HCT116 (cell line): ENCODE measurements around the gene ZBTB1. TPM values are rescaled to one million over a fixed set of nuclear protein-coding genes. Genes with fewer than 3 reads are reported as not detected.

Experiments
- ATAC-seq: fragments of 200-7000 bp; cut with Tn5 transposase; 2 replicates; pipeline ENCODE4 v1.9.1; 2020; ENCODE audit warnings: mild to moderate bottlenecking, moderate library complexity
- BruUV-seq: library from RNA; stranded (reverse); fragments of 400-500 nt; replicated peaks from 2 replicates; lab custom pipeline; 2021; lab: Mats Ljungman, UMichigan
- CTCF ChIA-PET: fragments of 300-600 bp; sonication (Branson Sonifier 250); formaldehyde crosslinking; loops from one replicate; lab custom pipeline; 2021; ENCODE audit warnings: antibody characterized with exemption; lab: Charles Lee
- POLR2A ChIA-PET: fragments of 300-600, 350-600 bp; sonication (Branson Sonifier 250); formaldehyde crosslinking; loops from one replicate; lab custom pipeline; 2021; ENCODE audit warnings: antibody characterized with exemption; lab: Charles Lee
- RAD21 ChIA-PET, 2 experiments: fragments of 300-600 bp; sonication (Branson Sonifier 250); formaldehyde crosslinking; loops; one replicate each; lab custom pipeline; 2023; ENCODE audit warnings: low total read pairs in 2 of 2; ENCODE audit not compliant: uncharacterized antibody in 2 of 2, unreplicated experiment in 2 of 2, low non-redundant PET in 1 of 2; lab: Charles Lee
- DNase-seq: peaks from one replicate; pipeline ENCODE4 v3.0.0-alpha.2; 2010; ENCODE audit warnings: low read depth, low spot score
- H2AFZ ChIP-seq: fragments of 200-600 bp; shearing (Covaris generic), sonication (generic); 2 replicates; pipeline ENCODE4 v1.6.1; 2017; ENCODE audit warnings: low read depth, mixed run types, mixed read lengths, antibody characterized with exemption, low read length; ENCODE audit not compliant: poor library complexity, severe bottlenecking
- H3K27ac ChIP-seq: 2 replicates; pipeline ENCODE4 v1.5.1; 2012; ENCODE audit warnings: low read depth, low read length
- H3K27me3 ChIP-seq: fragments of 200-600 bp; sonication (generic); 2 replicates; pipeline ENCODE4 v1.6.1; 2016; ENCODE audit warnings: mixed run types, low read length, mixed read lengths; ENCODE audit not compliant: insufficient read depth
- H3K36me3 ChIP-seq, 2 experiments: fragments of 200-500 bp in 1 of 2; fragments of 200-600 bp in 1 of 2; sonication (Bioruptor generic) in 1 of 2; sonication (generic) in 1 of 2; 2 replicates each; pipeline versions ENCODE4 v1.5.1 to v1.6.1; 2014 to 2016; ENCODE audit warnings: low read length in 2 of 2, inconsistent platforms in 1 of 2, mixed read lengths in 1 of 2, mixed run types in 1 of 2; ENCODE audit not compliant: insufficient read depth in 2 of 2, control insufficient read depth in 1 of 2
- H3K4me1 ChIP-seq, 2 experiments: fragments of 200-600 bp in 1 of 2; sonication (generic) in 1 of 2; 2 replicates each; pipeline versions ENCODE4 v1.5.1 to v1.6.1; 2012 to 2017; ENCODE audit warnings: low read length in 2 of 2, inconsistent platforms in 1 of 2, mild to moderate bottlenecking in 1 of 2, mixed read lengths in 1 of 2, mixed run types in 1 of 2, moderate library complexity in 1 of 2; ENCODE audit not compliant: insufficient read depth in 2 of 2, control insufficient read depth in 1 of 2
- H3K4me2 ChIP-seq: fragments of 200-600 bp; sonication (generic); 2 replicates; pipeline ENCODE4 v1.6.1; 2017; ENCODE audit warnings: mixed run types, low read length, mixed read lengths
- H3K4me3 ChIP-seq, 2 experiments: fragments of 200-600 bp in 1 of 2; sonication (generic) in 1 of 2; replicated peaks in 1 of 2; 2 replicates each; pipeline ENCODE4 v1.5.1; 2011 to 2016; ENCODE audit warnings: low read length in 2 of 2, control low read depth in 1 of 2, low read depth in 1 of 2, mild to moderate bottlenecking in 1 of 2, mixed read lengths in 1 of 2, mixed run types in 1 of 2
- H3K79me2 ChIP-seq: fragments of 200-600 bp; sonication (generic); 2 replicates; pipeline ENCODE4 v1.6.1; 2017; ENCODE audit warnings: mild to moderate bottlenecking, mixed run types, low read length, moderate library complexity, mixed read lengths; ENCODE audit not compliant: insufficient read depth
- H3K9ac ChIP-seq: fragments of 200-600 bp; sonication (generic); 2 replicates; pipeline ENCODE4 v1.6.1; 2016; ENCODE audit warnings: low read length, mixed read lengths
- H3K9me2 ChIP-seq: fragments of 200-600 bp; sonication (generic), shearing (Covaris generic); 2 replicates; pipeline ENCODE4 v1.6.1; 2017; ENCODE audit warnings: mixed run types, mild to moderate bottlenecking, moderate library complexity; ENCODE audit not compliant: insufficient read depth
- H3K9me3 ChIP-seq, 2 experiments: fragments of 200-500 bp in 1 of 2; fragments of 200-600 bp in 1 of 2; sonication (Bioruptor generic) in 1 of 2; sonication (generic) in 1 of 2; 2 replicates each; pipeline ENCODE4 v1.6.1; 2014 to 2017; ENCODE audit warnings: low read length in 2 of 2, mixed read lengths in 2 of 2, inconsistent platforms in 1 of 2, low read depth in 1 of 2, mild to moderate bottlenecking in 1 of 2, mixed run types in 1 of 2, moderate library complexity in 1 of 2; ENCODE audit not compliant: control insufficient read depth in 1 of 2, insufficient read depth in 1 of 2
- H4K20me1 ChIP-seq: fragments of 200-600 bp; sonication (generic), shearing (Covaris generic); 2 replicates; pipeline ENCODE4 v1.6.1; 2017; ENCODE audit warnings: mixed run types, mild to moderate bottlenecking, moderate library complexity; ENCODE audit not compliant: insufficient read depth
- ATF3 ChIP-seq: IDR thresholded peaks from 2 replicates; pipeline ENCODE4 v1.6.1; 2012
- CBX3 ChIP-seq: IDR thresholded peaks from 2 replicates; pipeline ENCODE4 v1.6.1; 2012; ENCODE audit warnings: low read depth
- CEBPB ChIP-seq: IDR thresholded peaks from 2 replicates; pipeline ENCODE4 v1.6.1; 2012; ENCODE audit warnings: low read depth
- CTCF ChIP-seq, 3 experiments: fragments of 200-600 bp in 1 of 3; sonication (generic) in 1 of 3; IDR thresholded peaks in 2 of 3; conservative IDR thresholded peaks in 1 of 3; 2 replicates each; pipeline ENCODE4 v1.5.1; 2012 to 2017; ENCODE audit warnings: low read depth in 2 of 3, low read length in 2 of 3, antibody characterized with exemption in 1 of 3, borderline replicate concordance in 1 of 3, control low read depth in 1 of 3, mild to moderate bottlenecking in 1 of 3, mixed read lengths in 1 of 3, mixed run types in 1 of 3, moderate library complexity in 1 of 3; ENCODE audit not compliant: insufficient read depth in 1 of 3
- FOSL1 ChIP-seq: IDR thresholded peaks from 2 replicates; pipeline ENCODE4 v1.6.1; 2012; ENCODE audit warnings: low read depth
- JUND ChIP-seq: IDR thresholded peaks from 2 replicates; pipeline ENCODE4 v1.6.1; 2012
- POLR2A ChIP-seq: IDR thresholded peaks from 2 replicates; pipeline ENCODE4 v1.7.0; 2011; ENCODE audit warnings: borderline replicate concordance; ENCODE audit not compliant: insufficient read depth, insufficient read length; ENCODE audit errors: extremely low read depth
- POLR2AphosphoS5 ChIP-seq: IDR thresholded peaks from 2 replicates; pipeline ENCODE4 v1.6.1; 2011; ENCODE audit warnings: mild to moderate bottlenecking, low read depth, low read length, moderate library complexity
- RAD21 ChIP-seq: IDR thresholded peaks from 2 replicates; pipeline ENCODE4 v1.6.1; 2012; ENCODE audit warnings: low read depth, mild to moderate bottlenecking
- REST ChIP-seq: IDR thresholded peaks from 2 replicates; pipeline ENCODE4 v1.6.1; 2012; ENCODE audit warnings: low read depth
- SP1 ChIP-seq: IDR thresholded peaks from 2 replicates; pipeline ENCODE4 v1.6.1; 2012; ENCODE audit warnings: low read depth
- SRF ChIP-seq: IDR thresholded peaks from 2 replicates; pipeline ENCODE4 v1.6.1; 2012; ENCODE audit warnings: low read depth
- ZBTB33 ChIP-seq: IDR thresholded peaks from 2 replicates; pipeline ENCODE4 v1.6.1; 2011; ENCODE audit warnings: mild to moderate bottlenecking, low read length, moderate library complexity; ENCODE audit not compliant: insufficient replicate concordance; ENCODE audit errors: extremely low read depth
- intact Hi-C: fragments of 100-400 bp; cut with micrococcal nuclease; formaldehyde crosslinking; loops from 2 replicates; pipeline ENCODE4 v1.10.0; 2022
- total RNA-seq: library from RNA; stranded (reverse); gene quantifications from one replicate; pipeline ENCODE4 v1.2.1, GENCODE V29; 2021; ENCODE audit not compliant: unreplicated experiment

ZBTB1 gene
- total RNA-seq, 1 experiment from 2014 or later: 20.6 TPM

- intact Hi-C loops: no loop called here
- Histone ChIP-seq H3K27ac (no peak overlapping the region), H4K20me1 (no peaks in the 10 kb centered on the region), H3K79me2 (no peaks in the 10 kb centered on the region), H3K9ac (no peak overlapping the region), H3K9me3 (no peaks in the 10 kb centered on the region), H3K4me3 (no peak overlapping the region), H3K4me1 (peaks cover 0 to 4% of the 10 kb centered on the region in 2 experiments; a peak in 1 of 4 replicates), H2AFZ (no peak overlapping the region), H3K9me2 (no peaks in the 10 kb centered on the region), H3K36me3 (peaks cover 0 to 2% of the 10 kb centered on the region in 2 experiments; a peak in 1 of 4 replicates), H3K4me2 (peak overlapping the region; percentile 42), H3K27me3 (no peaks in the 10 kb centered on the region)
- no TSS peak for BruUV-seq
- ATAC-seq (no peak), DNase-seq (no peak)
- ChIA-PET POLR2A (no interaction called here), RAD21 (no interaction called here), CTCF (no interaction called here)
- TF ChIP-seq POLR2A: no peak
- no peak for TF ChIP-seq POLR2AphosphoS5
- no peak for TF ChIP-seq JUND
- TF ChIP-seq RAD21: no peak
- no peak for TF ChIP-seq FOSL1
- no peak for TF ChIP-seq REST
- TF ChIP-seq SRF: no peak
- TF ChIP-seq SP1: no peak
- TF ChIP-seq ZBTB33: no peak
- TF ChIP-seq CTCF (IDR thresholded peaks at IDR 0.05 in 2 of 3, conservative IDR thresholded peaks at IDR 0.05 in 1 of 3; ENCODE audit: borderline replicate concordance in 1 of 3, insufficient read depth in 1 of 3, low read depth in 2 of 3, low read length in 2 of 3): no peak
- TF ChIP-seq CEBPB: no peak
- no peak for TF ChIP-seq ATF3
- no peak for TF ChIP-seq CBX3
Measured at GRCh38 chr14:64465831-64466554, 38.6 kb upstream of the ZBTB1 start.
